Measurements from ENCODE around the gene PACS1.
"Not testable (repeated sequence)": the region's sequence is repeated elsewhere in the genome, so short reads cannot be mapped to it uniquely, and the experiment has no call there.

Gene PACS1

DNA sequence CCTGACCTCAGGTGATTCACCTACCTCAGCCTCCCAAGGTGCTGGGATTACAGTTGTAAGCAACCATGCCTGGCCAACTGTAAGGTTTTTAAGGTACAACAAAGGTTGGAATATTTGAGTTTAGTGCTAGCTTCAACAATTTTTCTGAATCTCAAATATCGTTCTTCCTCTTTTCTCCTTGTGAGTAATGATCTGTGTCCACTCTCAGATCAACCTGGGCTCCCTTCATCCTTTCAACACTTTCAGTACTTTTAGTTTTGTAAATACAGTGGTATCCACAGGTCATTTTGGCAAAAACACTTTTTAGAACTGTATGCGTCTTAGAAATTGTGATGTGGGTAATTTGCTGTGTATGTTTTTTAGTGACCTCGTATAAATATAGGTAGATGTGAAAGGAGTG is 7.9 kb downstream of the PACS1 start:
- FAIRE-seq (no peak), DNase-seq (ENCODE audit: insufficient read length, low spot score) (no peak)
- TF ChIP-seq, protein P1, sequence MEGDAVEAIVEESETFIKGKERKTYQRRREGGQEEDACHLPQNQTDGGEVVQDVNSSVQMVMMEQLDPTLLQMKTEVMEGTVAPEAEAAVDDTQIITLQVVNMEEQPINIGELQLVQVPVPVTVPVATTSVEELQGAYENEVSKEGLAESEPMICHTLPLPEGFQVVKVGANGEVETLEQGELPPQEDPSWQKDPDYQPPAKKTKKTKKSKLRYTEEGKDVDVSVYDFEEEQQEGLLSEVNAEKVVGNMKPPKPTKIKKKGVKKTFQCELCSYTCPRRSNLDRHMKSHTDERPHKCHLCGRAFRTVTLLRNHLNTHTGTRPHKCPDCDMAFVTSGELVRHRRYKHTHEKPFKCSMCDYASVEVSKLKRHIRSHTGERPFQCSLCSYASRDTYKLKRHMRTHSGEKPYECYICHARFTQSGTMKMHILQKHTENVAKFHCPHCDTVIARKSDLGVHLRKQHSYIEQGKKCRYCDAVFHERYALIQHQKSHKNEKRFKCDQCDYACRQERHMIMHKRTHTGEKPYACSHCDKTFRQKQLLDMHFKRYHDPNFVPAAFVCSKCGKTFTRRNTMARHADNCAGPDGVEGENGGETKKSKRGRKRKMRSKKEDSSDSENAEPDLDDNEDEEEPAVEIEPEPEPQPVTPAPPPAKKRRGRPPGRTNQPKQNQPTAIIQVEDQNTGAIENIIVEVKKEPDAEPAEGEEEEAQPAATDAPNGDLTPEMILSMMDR (IDR thresholded peaks at IDR 0.05; ENCODE audit: insufficient read depth, missing control alignments), result no peak

DNA sequence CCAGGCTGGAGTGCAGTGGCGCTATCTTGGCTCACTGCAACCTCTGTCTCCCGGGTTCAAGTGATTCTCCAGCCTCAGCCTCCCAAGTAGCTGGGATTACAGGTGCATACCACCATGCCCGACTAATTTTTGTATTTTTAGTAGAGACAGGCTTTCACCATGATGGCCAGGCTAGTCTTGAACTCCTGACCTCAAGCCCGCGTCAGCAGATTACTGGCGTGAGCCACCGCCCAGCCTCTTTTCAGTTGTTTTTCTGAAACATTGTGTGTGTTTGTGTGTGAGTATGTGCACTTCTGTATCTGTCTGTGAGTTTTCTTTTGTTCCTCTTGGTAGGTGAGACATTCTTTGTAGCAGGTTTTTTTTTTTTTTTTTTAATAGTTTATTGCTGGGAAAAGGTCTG is 8.9 kb downstream of the PACS1 start:
- not testable (repeated sequence) for DNase-seq (ENCODE audit: insufficient read length, low spot score); FAIRE-seq

DNA sequence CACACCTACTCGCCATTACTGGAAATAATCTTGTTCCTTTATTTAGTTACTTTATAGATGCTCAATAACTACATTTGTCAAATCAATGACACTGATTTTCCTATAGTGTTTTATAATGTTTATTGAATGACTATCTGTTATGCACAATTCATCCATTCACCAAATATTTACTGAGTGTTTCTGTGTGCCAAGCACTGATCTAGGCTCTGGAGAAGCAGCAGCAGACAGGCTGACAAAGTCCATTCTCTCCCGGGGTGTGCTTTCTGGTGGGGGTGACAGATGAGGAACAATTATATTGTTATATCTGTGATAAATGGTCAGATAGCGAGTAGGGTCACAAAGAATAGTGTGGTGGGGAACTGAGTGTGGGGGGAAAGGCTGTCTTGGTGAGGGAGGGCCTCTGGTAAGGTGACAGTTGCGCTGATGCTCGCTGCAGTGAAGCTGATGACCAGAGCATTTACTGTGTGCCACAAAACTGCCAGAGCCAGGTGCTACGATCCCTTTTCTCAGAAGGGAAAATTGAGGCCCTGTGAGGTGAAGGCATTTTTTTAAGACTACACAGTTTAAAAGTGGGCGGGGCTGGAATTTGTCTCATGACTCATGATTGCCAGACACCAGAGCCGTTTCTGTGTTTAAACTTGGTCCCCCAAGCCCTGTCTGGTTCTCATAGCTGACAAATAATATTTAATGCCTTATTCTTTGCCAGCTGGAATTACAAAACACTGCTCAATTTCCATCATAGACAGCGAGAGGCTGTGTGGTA is 10.2 kb downstream of the PACS1 start:
- DNase-seq (ENCODE audit: insufficient read length, low spot score), result no peak
- TF ChIP-seq, protein P1 (IDR thresholded peaks at IDR 0.05; ENCODE audit: insufficient read depth, missing control alignments), result no peak
- FAIRE-seq, result no peak

DNA sequence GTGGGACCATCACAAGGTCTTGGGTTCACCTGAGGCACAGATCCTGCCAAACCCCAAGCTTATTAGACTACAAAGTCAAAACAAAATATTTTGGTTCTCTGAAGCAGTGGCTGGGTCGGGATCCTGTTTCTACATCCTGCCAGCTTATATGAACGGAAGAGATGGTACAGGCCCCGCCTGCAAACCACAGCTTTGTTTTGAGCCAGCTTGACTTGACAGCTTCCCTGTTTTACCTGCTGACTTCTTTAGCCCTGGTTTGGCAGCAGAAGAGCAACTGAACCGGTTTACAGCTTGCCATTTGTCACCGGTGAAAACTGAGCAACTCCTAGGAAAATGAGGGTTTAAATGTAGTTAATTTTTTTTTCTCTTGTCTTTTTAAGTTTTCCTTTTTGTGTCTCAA is 11.4 kb downstream of the PACS1 start:
- FAIRE-seq (no peak), DNase-seq (ENCODE audit: insufficient read length, low spot score) (no peak)
- TF ChIP-seq, protein P1 (IDR thresholded peaks at IDR 0.05; ENCODE audit: insufficient read depth, missing control alignments), result no peak

DNA sequence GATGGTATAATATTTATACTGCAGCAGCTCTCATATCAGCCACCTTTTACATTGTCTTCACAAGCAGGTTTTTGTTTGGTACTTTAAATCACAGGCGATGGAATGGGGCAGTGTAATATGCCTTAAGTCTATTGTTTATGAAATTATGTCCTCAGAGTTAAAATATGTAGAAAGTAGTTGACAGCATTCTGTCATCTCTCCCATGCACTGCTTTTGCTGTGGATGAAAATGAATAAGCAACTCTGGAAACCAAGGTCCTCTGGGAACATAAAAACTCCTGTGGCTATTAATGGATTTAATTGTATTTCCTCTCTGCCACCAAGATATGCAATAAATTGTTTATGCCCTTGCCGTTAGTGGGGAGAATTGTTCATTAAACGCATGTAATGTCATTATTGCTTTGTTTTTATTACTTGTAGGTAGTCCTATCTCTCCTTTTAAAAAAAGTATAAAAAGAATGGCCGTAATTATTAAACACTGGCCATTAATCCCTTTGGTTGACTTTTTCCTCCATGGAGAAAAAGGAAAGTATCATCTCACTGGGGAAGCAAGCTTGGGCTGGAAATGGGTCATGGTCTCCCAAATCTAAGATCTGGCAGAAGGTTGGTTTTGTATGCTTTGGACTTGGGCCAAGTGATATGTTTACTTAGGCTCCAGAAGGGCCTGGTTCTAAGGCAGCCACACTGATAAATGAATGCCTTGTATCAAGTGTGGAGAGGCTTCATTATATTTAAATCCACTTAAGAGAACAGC is 13.1 kb downstream of the PACS1 start:
- TF ChIP-seq, protein P1 (IDR thresholded peaks at IDR 0.05; ENCODE audit: insufficient read depth, missing control alignments), result no peak
- FAIRE-seq (no peak), DNase-seq (ENCODE audit: insufficient read length, low spot score) (no peak)

DNA sequence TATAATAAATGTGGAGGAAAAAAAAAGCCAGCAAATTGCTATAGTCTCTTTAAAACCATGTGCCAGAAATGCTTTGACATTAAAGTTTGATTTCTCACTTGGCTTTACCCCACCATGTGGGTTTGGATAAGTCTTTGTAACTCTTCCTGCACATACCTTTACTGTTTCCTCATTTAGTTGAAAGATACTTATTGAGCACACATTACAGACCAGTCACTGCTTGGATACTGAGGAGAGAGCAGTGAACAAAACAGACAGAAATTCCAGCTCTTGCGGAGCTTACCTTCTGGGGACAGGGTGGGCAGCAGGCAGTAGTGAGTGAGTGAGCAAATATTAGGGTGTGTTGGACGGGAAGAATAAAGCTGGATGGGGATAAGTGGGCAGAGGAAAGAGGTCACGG is 13.7 kb downstream of the PACS1 start:
- FAIRE-seq (no peak), DNase-seq (ENCODE audit: insufficient read length, low spot score) (no peak)
- TF ChIP-seq, protein P1 (IDR thresholded peaks at IDR 0.05; ENCODE audit: insufficient read depth, missing control alignments), result no peak

DNA sequence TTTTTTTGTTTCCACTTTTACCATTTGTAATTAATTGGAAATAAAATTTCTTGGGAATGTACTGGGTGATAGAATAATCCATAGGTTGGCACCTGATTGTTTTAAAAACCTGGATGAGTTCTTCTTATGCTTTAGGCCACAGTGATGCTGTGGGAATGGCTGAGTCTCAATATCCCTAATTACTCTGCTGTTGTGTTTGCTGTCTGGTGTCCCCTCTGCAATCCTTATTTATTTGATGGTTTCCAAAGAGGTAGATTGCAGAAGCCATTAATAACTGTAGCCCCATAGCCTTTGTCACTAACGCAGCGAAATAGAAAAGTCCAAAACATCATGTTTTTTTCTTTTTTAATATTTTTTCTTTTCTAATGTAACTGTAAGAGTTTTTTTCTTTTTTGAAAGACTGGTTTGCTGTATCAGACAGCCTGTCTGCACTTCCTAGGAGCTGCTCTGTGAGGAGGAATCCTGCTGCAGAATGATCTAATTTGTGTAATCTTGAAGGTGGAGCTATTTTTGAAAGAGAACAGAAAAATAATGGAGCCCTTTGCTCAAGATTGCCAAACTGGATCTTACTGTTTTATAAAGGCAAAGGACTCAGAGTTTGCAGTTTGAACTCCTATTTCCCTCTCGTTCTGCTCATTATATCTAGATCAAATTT is 14.9 kb downstream of the PACS1 start:
- TF ChIP-seq, protein P1 (IDR thresholded peaks at IDR 0.05; ENCODE audit: insufficient read depth, missing control alignments), result no peak
- no peak for FAIRE-seq
- no peak for DNase-seq (ENCODE audit: insufficient read length, low spot score)

Data from D721Med (cell line).